ENCODE results near the gene NNAT.
"Not testable (repeated sequence)": the region's sequence is repeated elsewhere in the genome, so short reads cannot be mapped to it uniquely, and the experiment has no call there.

NNAT gene, protein sequence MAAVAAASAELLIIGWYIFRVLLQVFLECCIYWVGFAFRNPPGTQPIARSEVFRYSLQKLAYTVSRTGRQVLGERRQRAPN

GRCh38 chr20:37521061-37521771 lies at the start of gene NNAT:
NNAT (plus strand) TSS chr20:37521250; CDS start chr20:37521332, 82 bp downstream.
- no peak for DNase-seq (ENCODE audit: low read depth in 2 of 3, low spot score in 2 of 3)

- DNase-seq (ENCODE audit: low read depth in 2 of 3, low spot score in 2 of 3), result no peak
Observed at GRCh38 chr20:37471741-37472235, 49.3 kb upstream of the NNAT start.

DNA sequence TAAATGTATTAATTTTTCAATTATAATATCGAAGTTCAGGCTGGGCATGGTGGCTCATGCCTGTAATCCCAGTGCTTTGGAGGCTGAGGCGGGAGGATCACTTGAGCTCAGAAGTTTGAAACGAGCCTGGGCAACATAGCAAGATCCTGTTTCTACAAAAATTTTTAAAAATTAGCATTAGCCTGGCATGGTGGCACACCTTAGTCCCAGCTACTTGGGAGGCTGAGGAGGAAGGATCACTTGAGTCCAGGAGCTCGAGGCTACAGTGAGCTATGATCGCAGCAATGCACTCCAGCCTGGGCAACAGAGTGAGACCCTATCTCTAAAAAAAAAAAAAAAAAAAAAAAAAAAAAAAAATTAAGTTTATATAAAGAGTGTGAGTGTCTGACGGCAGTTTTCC lies 48.6 kb upstream of the NNAT start:
- DNase-seq (ENCODE audit: low read depth in 2 of 3, low spot score in 2 of 3), result not testable (repeated sequence)

- no peak for DNase-seq (ENCODE audit: low read depth in 2 of 3, low spot score in 2 of 3)
Observed at GRCh38 chr20:37473249-37474000, 47.6 kb upstream of the NNAT start.

DNA sequence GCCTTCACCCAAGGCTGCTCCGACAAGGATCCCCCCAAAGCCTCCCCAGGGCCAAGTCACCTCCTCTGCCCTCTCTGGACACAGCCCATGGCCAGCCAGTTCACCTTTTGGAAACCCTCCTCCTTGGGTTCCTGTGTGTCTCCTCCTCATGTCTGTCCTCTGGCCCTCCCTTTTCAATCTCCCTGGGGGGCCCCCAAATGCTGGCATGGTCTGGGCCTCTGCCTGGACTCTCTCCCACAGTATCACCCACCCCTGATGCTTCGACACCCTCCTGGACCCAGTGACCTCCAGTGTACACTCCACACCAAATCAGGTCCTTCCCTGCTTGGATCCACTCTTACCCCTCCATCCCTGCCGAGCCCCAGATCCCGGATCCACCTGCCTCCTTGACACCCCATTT lies 46.7 kb upstream of the NNAT start:
- no peak for DNase-seq (ENCODE audit: low read depth in 2 of 3, low spot score in 2 of 3)

DNA sequence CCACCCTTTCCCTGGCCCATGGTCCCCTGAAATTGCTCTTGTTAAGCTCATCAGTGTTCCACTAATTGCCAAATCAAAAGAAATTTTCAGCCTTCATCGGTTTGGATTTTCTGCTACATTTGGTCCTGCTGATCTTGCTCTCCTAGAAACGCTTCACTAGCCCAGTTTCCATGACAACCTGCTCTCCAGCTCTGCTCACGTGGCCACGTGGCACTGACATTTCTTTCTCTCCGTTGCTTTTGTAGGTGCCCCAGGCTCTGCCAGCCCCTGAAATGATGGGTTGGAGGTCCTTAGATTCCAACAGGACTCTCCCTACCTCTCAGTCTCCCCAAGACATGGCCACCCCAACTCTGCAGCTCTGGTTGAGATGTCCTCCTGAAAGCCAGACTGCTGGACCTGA lies 45.8 kb upstream of the NNAT start:
- DNase-seq (ENCODE audit: low read depth in 2 of 3, low spot score in 2 of 3), result no peak

DNA sequence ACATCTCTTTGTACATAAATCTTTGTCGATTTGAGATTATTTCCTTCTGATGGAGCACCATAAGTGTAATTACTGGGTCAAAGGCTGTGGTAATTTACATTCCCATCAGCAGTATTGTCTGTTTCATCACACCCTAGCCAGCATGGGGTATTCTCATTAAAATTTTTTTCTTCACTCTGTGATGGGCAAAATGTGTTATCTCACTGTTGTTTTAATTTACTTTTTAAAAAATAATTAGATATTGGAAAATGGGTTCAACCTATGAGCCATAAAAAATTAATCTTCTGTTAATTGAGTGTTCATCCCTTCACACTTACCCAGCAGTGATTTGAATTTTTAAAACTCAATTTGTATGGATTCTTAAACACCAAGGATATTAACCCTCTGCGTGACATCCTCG lies 44.0 kb upstream of the NNAT start:
- DNase-seq (ENCODE audit: low read depth in 2 of 3, low spot score in 2 of 3), result no peak

- no peak for DNase-seq (ENCODE audit: low read depth in 2 of 3, low spot score in 2 of 3)
Observed at GRCh38 chr20:37479266-37479665, 41.8 kb upstream of the NNAT start.

DNA sequence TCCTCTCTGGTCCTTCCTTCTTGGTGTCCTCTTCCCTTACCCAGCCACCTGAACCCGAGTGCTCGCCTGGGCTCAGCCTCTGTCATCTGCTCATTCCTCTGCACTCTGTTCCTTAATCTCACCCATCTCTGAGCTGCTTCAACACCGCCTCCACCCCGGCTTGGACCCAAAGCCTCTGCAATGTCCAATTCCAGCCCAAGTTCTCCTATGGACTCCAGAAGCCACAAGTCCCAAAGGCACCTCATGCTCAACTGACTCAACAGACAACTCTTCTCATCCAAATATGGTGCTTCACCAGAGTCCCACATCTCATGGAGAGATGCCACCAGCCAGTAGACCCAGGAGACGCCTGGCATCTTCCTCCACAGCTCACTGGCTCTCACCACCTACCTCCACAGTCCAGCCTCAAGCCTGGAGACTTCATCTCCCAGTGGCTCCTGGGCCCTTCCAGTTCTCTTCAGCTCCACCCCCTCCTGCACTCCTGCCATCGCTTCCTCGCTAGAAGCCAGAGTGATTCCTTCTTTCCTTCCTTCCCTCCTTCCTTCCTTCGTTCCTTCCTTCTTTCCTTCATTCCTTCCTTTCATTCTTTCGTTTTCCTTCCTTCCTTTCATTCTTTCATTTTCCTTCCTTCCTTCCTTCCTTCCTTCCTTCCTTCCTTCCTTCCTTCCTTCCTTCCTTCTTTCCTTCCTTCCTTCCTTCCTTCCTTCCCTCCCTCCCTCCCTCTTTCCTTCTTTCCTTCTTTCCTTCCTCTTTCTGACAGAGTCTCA lies 40.9 kb upstream of the NNAT start:
- no peak for DNase-seq (ENCODE audit: low read depth in 2 of 3, low spot score in 2 of 3)

GRCh38 chr20:37480919-37481318 lies 40.1 kb upstream of the NNAT start:
- no peak for DNase-seq (ENCODE audit: low read depth in 2 of 3, low spot score in 2 of 3)

GRCh38 chr20:37481610-37482009 lies 39.4 kb upstream of the NNAT start:
- DNase-seq (ENCODE audit: low read depth in 2 of 3, low spot score in 2 of 3), result no peak

DNA sequence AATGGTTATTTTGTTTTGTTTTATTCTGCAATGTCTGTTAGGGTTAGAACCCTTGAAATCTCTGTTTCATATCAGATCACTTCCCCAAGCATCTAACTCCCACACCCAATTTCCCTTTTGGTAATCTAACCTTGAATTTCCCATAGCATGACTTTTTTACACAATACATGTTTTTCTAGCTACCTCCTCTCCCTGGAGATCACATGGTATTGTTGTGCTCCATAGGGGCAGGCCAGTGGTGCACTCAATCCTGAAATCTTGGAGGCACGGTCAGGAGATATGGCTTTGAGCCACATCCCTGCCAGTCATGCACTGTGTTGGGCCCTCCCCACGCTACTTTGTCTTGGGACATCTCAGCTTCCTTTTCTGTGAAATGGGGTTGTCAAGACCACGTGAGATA lies 36.7 kb upstream of the NNAT start:
- DNase-seq (ENCODE audit: low read depth in 2 of 3, low spot score in 2 of 3), result no peak

- not testable (repeated sequence) for DNase-seq (ENCODE audit: low read depth in 2 of 3, low spot score in 2 of 3)
Observed at GRCh38 chr20:37486209-37486608, 34.8 kb upstream of the NNAT start.

DNA sequence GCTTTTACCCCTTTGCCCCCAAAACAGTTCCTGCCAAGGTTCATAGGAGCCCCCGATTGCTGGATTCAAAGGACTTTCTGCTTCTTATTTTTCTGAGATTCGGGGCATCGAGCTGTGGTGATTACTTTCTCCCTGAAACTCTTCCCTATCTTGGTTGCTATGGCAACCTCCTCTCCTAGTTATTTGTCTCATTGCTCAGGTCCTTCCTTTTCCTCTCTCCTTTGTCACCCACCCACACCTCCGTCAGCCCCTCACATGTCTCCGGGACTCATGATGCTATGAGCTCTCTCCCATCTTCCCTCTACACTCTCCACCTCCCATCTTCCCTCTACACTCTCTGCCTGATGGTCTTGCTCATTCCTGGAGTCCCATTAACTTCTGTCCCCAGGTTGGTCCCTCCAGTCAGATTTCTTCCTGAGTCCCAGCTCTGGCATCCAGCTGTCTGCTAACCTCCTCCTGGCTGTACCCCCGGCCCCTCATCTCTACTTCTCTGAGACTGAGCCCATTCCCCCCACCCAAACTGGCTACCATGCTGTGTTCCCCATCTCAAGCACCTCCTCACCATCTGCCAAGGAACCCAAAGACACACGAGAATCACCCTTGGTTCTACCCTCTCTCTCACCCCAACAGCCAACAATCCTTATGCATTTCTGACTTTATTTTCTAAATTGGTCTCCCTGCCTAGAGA lies 30.2 kb upstream of the NNAT start:
- no peak for DNase-seq (ENCODE audit: low read depth in 2 of 3, low spot score in 2 of 3)

DNA sequence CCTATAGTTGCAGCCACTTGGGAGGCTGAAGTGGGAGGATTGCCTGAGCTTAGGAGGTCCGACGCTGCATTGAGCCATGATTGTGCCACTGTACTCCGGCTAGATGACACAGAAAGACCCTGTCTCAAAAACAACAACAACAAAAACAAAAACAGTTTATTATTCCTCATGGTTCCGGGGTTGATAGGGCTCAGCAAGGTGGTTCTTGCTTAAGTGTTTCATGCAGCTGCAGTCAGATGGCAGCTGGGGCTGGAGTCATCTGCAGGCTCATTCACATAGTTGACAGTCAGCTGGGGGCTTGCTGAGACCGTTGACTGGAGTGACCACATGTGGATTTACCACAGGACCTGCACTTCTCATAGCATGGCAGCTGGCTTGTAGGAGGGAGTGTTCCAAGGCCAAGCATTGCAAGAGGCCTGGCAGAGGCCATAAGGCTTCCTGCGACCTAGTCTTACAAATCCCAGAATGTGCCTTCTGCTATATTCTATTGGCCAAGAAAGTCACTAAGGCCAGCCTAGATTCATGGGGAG lies 28.9 kb upstream of the NNAT start:
- no peak for DNase-seq (ENCODE audit: low read depth in 2 of 3, low spot score in 2 of 3)

- DNase-seq (ENCODE audit: low read depth in 2 of 3, low spot score in 2 of 3), result no peak
Observed at GRCh38 chr20:37492945-37493344, 28.1 kb upstream of the NNAT start.

- no peak for DNase-seq (ENCODE audit: low read depth in 2 of 3, low spot score in 2 of 3)
Observed at GRCh38 chr20:37494301-37494700, 26.7 kb upstream of the NNAT start.

GRCh38 chr20:37494796-37495195 lies 26.3 kb upstream of the NNAT start:
- no peak for DNase-seq (ENCODE audit: low read depth in 2 of 3, low spot score in 2 of 3)

DNA sequence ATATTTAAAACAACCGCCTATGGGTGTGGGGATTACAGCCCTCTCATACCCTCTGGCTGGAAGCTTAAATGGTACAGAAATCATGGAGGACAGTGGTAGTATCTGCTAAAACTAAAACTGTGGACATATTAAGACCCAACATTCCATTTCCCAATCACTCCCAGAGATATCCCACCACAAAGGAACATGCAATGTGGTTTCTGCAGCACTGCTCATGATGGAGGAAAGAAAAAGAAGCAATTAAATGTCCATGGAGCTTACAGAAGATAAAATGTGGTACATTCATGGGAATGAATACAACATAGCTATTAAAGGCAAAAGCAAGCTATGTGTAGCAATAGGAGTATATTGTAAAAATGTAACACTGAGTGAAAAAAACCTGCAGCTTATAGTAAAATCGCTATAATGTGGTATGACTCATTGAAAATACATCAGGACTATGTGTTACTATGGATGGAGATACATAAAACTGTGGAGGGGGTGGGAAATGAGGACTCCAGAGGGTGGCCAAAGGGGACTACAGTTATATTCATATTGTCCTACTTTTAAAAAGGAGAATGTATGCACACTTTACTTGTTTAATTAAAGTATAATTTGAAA lies 22.9 kb upstream of the NNAT start:
- DNase-seq (ENCODE audit: low read depth in 2 of 3, low spot score in 2 of 3), result no peak

DNA sequence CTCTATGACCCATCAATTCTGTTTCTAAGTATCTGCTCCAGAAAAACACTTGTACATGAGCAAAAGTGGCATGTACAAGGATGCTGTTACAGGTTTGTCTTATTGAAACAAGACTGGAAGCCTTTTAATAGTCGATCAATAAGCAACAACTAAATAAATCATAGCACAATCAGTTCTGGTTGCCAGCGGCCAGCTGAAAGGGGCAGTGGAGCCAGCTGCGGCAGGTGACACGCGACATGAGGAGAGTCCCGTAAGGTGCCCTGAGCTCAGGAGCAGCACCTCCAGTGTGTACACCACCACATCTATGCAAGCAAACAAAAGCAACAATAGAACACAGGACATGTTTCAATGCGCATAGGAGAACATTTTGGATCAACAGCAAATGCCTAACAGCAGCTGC lies 20.7 kb upstream of the NNAT start:
- DNase-seq (ENCODE audit: low read depth in 2 of 3, low spot score in 2 of 3), result no peak
